Measurements from ENCODE around the gene SF3B4.

DNA sequence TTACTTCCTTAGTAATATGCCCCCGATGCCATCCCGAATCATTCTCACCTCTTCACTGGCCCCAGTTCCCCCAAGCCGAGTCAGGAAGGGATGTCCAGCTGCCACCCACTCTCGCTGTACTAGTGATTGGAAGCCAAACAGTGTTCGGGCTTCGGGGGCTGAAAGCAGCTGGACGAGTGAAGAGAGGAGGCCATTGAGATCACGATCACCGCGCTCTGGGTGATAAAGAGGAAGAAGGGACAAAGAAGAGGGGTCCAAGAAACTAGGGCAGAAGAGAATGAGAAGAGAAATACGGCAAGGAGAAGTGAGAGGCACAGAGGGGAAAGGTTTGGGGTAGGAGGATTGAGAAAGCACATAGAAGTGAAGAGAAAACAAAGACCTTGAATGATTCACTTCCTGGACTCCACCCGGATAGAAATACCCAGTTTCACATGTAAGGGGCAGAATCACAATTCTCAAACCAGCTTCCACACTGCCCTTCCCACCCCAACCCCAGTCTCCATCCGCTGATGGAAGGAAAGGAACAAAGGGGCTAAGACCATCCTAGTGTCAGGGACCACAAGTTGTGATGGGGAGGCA lies 3.7 kb upstream of the SF3B4 start:
- TF ChIP-seq ATF7 (IDR thresholded peaks at IDR 0.05) (no peak), ATF7 (CRISPR knock-in tag; IDR thresholded peaks at IDR 0.05) (no peak), KDM4B (CRISPR knock-in tag; IDR thresholded peaks at IDR 0.05) (no peak), ZNF335 (CRISPR knock-in tag; IDR thresholded peaks at IDR 0.05) (no peak), SSRP1 (CRISPR knock-in tag; IDR thresholded peaks at IDR 0.05) (no peak), TBP (CRISPR knock-in tag; IDR thresholded peaks at IDR 0.05) (no peak), ZFP82 (CRISPR knock-in tag; IDR thresholded peaks at IDR 0.05; ENCODE audit: borderline replicate concordance) (no peak), ZNF124 (CRISPR knock-in tag; IDR thresholded peaks at IDR 0.05) (no peak)
- TF ChIP-seq, protein P1, sequence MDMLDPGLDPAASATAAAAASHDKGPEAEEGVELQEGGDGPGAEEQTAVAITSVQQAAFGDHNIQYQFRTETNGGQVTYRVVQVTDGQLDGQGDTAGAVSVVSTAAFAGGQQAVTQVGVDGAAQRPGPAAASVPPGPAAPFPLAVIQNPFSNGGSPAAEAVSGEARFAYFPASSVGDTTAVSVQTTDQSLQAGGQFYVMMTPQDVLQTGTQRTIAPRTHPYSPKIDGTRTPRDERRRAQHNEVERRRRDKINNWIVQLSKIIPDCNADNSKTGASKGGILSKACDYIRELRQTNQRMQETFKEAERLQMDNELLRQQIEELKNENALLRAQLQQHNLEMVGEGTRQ (IDR thresholded peaks at IDR 0.05; ENCODE audit: low read depth, low read length): no peak
- TF ChIP-seq, protein P1 (CRISPR knock-in tag; IDR thresholded peaks at IDR 0.05; ENCODE audit: borderline replicate concordance): no peak

All from HepG2 (cell line).